GM23338 (cell line): ENCODE data around the gene ABCF3. TPM values are rescaled to one million over a fixed set of nuclear protein-coding genes. Genes with fewer than 3 reads are reported as not detected.
A peak's percentile ranks its signal among the peaks of the same experiment; 100 is the strongest.

Experiments
- ATAC-seq: fragments of 200-7000 bp; cut with Tn5 transposase; 3 replicates; pipeline ENCODE4 v1.9.1; 2020
- DNase-seq: peaks from one replicate; pipeline ENCODE4 v3.0.0-alpha.2; 2015; ENCODE audit warnings: low spot score
- H2AFZ ChIP-seq: fragments of 200-600 bp; sonication (generic); 2 replicates; pipeline ENCODE4 v1.8.0; 2016; ENCODE audit warnings: antibody characterized with exemption, mild to moderate bottlenecking, moderate library complexity
- H3F3A ChIP-seq: fragments of 200-600 bp; sonication (generic); replicated peaks from 2 replicates; pipeline ENCODE4 v1.8.0; 2017; ENCODE audit warnings: antibody characterized with exemption, mixed run types, low read depth
- H3K27ac ChIP-seq: fragments of 200-600 bp; sonication (generic); 2 replicates; pipeline ENCODE4 v1.6.1; 2016; ENCODE audit warnings: low read depth
- H3K27me3 ChIP-seq: fragments of 200-600 bp; sonication (generic); 2 replicates; pipeline ENCODE4 v1.8.0; 2016; ENCODE audit warnings: mild to moderate bottlenecking, mixed run types, moderate library complexity; ENCODE audit not compliant: insufficient read depth
- H3K36me3 ChIP-seq: fragments of 200-600 bp; sonication (generic); 2 replicates; pipeline ENCODE4 v1.8.0; 2016; ENCODE audit warnings: mild to moderate bottlenecking; ENCODE audit not compliant: insufficient read depth
- H3K4me1 ChIP-seq: fragments of 200-600 bp; sonication (generic); 2 replicates; pipeline ENCODE4 v1.8.0; 2016; ENCODE audit warnings: mild to moderate bottlenecking, moderate library complexity; ENCODE audit not compliant: insufficient read depth
- H3K4me2 ChIP-seq: fragments of 200-600 bp; sonication (generic); 2 replicates; pipeline ENCODE4 v1.7.1; 2017; ENCODE audit warnings: mixed run types
- H3K4me3 ChIP-seq: fragments of 200-600 bp; sonication (generic); 2 replicates; pipeline ENCODE4 v1.6.1; 2016; ENCODE audit warnings: mixed run types
- H3K79me2 ChIP-seq: fragments of 200-600 bp; sonication (generic); replicated peaks from 2 replicates; pipeline ENCODE4 v1.8.0; 2017; ENCODE audit warnings: mild to moderate bottlenecking; ENCODE audit not compliant: insufficient read depth
- H3K9me2 ChIP-seq: fragments of 200-600 bp; sonication (generic); 2 replicates; pipeline ENCODE4 v1.8.0; 2017; ENCODE audit not compliant: insufficient read depth
- H4K20me1 ChIP-seq: fragments of 200-600 bp; sonication (generic); replicated peaks from 2 replicates; pipeline ENCODE4 v1.8.0; 2017; ENCODE audit warnings: mild to moderate bottlenecking; ENCODE audit not compliant: insufficient read depth
- H3K27ac Mint-ChIP-seq: 2 replicates; pipeline ENCODE4 v1.8.0; 2020; ENCODE audit warnings: inconsistent platforms, mild to moderate bottlenecking, moderate library complexity, mixed read lengths
- H3K27me3 Mint-ChIP-seq: 3 replicates; pipeline ENCODE4 v1.8.0; 2022; ENCODE audit warnings: low read depth, mild to moderate bottlenecking, moderate library complexity, mixed read lengths, inconsistent platforms; ENCODE audit not compliant: insufficient read depth, poor library complexity
- H3K36me3 Mint-ChIP-seq: 3 replicates; pipeline ENCODE4 v1.8.0; 2021; ENCODE audit warnings: low read depth, mild to moderate bottlenecking, inconsistent platforms, moderate library complexity, mixed read lengths
- H3K4me1 Mint-ChIP-seq: 3 replicates; pipeline ENCODE4 v1.8.0; 2020; ENCODE audit warnings: mild to moderate bottlenecking, inconsistent platforms, mixed read lengths
- H3K4me3 Mint-ChIP-seq: 3 replicates; pipeline ENCODE4 v1.8.0; 2021; ENCODE audit warnings: moderate library complexity, mild to moderate bottlenecking, inconsistent platforms, mixed read lengths
- H3K9me3 Mint-ChIP-seq: 3 replicates; pipeline ENCODE4 v1.8.0; 2020; ENCODE audit warnings: moderate library complexity, mild to moderate bottlenecking, inconsistent platforms, mixed read lengths
- ETS1 ChIP-seq: IDR thresholded peaks from 2 replicates; pipeline ENCODE4 v1.6.1; 2016; ENCODE audit warnings: antibody characterized with exemption
- POLR2AphosphoS5 ChIP-seq: IDR thresholded peaks from 2 replicates; pipeline ENCODE4 v1.6.1; 2016; ENCODE audit warnings: antibody characterized with exemption, low read depth
- STAT1 ChIP-seq: IDR thresholded peaks from one replicate; pipeline ENCODE4 v1.6.1; 2016; ENCODE audit warnings: antibody characterized with exemption; ENCODE audit not compliant: unreplicated experiment
- ZNF462 ChIP-seq: fragments of 250-450 bp; sonication (Bioruptor Pico); IDR thresholded peaks from 2 replicates; pipeline ENCODE4 v1.5.0; 2020; ENCODE audit warnings: mild to moderate bottlenecking, moderate library complexity
- long read RNA-seq: library from polyadenylated mRNA; unstranded; transcript quantifications from one replicate; pipeline ENCODE4 v2.0.0, GENCODE V29; 2020; ENCODE audit not compliant: unreplicated experiment
- polyA plus RNA-seq: library from polyadenylated mRNA; unstranded; fragments of >200 nt; fragmentation: Nextera tagmentation; extraction: Ambion mirVana; gene quantifications from 2 replicates; pipeline ENCODE4 v1.2.1, GENCODE V29; 2016
- total RNA-seq: library from RNA; depleted of rRNA; stranded (reverse); fragments of >200 nt; shearing (Covaris generic); gene quantifications from 2 replicates; pipeline ENCODE4 v1.2.3, GENCODE V29; 2014; rRNA removed
- TF ChIP-seq, protein P1 (sequence below): IDR thresholded peaks from one replicate; pipeline ENCODE4 v1.6.1; 2018; ENCODE audit warnings: antibody characterized with exemption; ENCODE audit not compliant: unreplicated experiment

The ABCF3 gene, protein sequence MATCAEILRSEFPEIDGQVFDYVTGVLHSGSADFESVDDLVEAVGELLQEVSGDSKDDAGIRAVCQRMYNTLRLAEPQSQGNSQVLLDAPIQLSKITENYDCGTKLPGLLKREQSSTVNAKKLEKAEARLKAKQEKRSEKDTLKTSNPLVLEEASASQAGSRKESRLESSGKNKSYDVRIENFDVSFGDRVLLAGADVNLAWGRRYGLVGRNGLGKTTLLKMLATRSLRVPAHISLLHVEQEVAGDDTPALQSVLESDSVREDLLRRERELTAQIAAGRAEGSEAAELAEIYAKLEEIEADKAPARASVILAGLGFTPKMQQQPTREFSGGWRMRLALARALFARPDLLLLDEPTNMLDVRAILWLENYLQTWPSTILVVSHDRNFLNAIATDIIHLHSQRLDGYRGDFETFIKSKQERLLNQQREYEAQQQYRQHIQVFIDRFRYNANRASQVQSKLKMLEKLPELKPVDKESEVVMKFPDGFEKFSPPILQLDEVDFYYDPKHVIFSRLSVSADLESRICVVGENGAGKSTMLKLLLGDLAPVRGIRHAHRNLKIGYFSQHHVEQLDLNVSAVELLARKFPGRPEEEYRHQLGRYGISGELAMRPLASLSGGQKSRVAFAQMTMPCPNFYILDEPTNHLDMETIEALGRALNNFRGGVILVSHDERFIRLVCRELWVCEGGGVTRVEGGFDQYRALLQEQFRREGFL
- 48.9 and 60.4 TPM in 2 replicates for total RNA-seq
- 32.7 and 33.4 TPM in 2 replicates for polyA plus RNA-seq
- long read RNA-seq, transcript ABCF3-203 (21 exons, 2,624 nt): major isoform, 16 of 22 reads
- long read RNA-seq, partial matches to known transcripts: 0 of 22 reads
- long read RNA-seq, other reads (novel, unspliced or antisense): 6 of 22 reads

DNA sequence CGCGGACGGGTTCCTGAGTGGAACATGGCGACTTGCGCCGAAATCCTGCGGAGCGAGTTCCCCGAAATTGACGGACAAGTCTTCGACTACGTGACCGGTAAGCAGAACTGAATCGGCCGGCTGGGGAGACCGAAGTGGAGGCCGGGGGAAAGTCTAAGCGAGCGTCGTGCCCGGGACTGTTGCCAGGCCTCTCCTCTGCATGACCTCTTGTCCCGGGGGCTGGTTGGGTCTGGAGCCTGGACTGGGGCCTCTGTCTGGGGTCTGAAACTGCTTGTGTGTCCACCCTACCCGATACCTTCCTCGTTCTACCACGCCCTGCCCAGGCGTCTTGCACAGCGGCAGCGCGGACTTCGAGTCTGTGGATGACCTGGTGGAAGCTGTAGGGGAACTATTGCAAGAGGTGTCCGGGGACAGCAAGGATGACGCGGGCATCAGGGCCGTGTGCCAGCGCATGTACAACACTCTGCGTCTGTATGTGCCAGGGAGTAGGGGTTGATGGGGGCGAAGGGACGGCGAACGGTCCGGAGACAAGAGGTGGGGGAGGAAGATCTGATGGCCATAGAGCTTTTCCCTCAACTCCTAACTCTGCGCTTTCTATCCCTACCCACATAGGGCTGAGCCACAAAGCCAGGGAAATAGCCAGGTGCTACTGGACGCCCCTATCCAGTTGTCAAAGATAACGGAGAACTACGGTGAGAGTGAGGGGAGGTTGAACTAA is at the start of gene ABCF3:
Gene ABCF3 (plus strand): TSS at position 16 of the 718 bp plus-strand sequence. CDS start 9 bp downstream, at position 25.
- H3K36me3 Mint-ChIP-seq: peaks cover 73% of the 10 kb centered on the region
- H3F3A ChIP-seq: peaks cover 7% of the 10 kb centered on the region; the same call in 1 of the 2 replicates
- peaks cover 21% of the 10 kb centered on the region for H3K27me3 Mint-ChIP-seq
- DNase-seq (no peak), ATAC-seq (peak; percentile 50)
- peaks cover 14% of the 10 kb centered on the region for H3K4me1 ChIP-seq
- H3K27ac Mint-ChIP-seq: peak within 1 kb of the TSS; percentile 100
- peaks cover 20% of the 10 kb centered on the region for H3K4me1 Mint-ChIP-seq
- no peaks in the 10 kb centered on the region for H3K27me3 ChIP-seq
- peak within 1 kb of the TSS; percentile 99 for H3K4me3 ChIP-seq
- H3K9me3 Mint-ChIP-seq: no peaks in the 10 kb centered on the region; the same call in 2 of the 3 replicates
- peak within 1 kb of the TSS; percentile 91 for H3K27ac ChIP-seq
- TF ChIP-seq, protein P1, sequence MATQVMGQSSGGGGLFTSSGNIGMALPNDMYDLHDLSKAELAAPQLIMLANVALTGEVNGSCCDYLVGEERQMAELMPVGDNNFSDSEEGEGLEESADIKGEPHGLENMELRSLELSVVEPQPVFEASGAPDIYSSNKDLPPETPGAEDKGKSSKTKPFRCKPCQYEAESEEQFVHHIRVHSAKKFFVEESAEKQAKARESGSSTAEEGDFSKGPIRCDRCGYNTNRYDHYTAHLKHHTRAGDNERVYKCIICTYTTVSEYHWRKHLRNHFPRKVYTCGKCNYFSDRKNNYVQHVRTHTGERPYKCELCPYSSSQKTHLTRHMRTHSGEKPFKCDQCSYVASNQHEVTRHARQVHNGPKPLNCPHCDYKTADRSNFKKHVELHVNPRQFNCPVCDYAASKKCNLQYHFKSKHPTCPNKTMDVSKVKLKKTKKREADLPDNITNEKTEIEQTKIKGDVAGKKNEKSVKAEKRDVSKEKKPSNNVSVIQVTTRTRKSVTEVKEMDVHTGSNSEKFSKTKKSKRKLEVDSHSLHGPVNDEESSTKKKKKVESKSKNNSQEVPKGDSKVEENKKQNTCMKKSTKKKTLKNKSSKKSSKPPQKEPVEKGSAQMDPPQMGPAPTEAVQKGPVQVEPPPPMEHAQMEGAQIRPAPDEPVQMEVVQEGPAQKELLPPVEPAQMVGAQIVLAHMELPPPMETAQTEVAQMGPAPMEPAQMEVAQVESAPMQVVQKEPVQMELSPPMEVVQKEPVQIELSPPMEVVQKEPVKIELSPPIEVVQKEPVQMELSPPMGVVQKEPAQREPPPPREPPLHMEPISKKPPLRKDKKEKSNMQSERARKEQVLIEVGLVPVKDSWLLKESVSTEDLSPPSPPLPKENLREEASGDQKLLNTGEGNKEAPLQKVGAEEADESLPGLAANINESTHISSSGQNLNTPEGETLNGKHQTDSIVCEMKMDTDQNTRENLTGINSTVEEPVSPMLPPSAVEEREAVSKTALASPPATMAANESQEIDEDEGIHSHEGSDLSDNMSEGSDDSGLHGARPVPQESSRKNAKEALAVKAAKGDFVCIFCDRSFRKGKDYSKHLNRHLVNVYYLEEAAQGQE: no peak
- TF ChIP-seq STAT1: no peak
- peak; percentile 72; the same call in 1 of the 2 replicates for TF ChIP-seq POLR2AphosphoS5
- no peak; the same call in 1 of the 2 replicates for TF ChIP-seq ETS1
- TF ChIP-seq ZNF462 (CRISPR knock-in tag): no peak
- peaks cover 30% of the 10 kb centered on the region for H3K36me3 ChIP-seq
- peak within 1 kb of the TSS; percentile 97 for H3K4me2 ChIP-seq
- peak within 1 kb of the TSS; percentile 66; the same call in 1 of the 2 replicates for H2AFZ ChIP-seq
- peaks cover 34% of the 10 kb centered on the region for H3K79me2 ChIP-seq
- 0 out of 2 replicates have a peak, but pooled peaks cover 10% of the 10 kb centered on the region for H4K20me1 ChIP-seq
- H3K9me2 ChIP-seq: no peaks in the 10 kb centered on the region
- H3K4me3 Mint-ChIP-seq: peak within 1 kb of the TSS; percentile 96
